Right ventricle myocardium inferior (tissue), 1 donor: ENCODE measurements around the gene TOX2. TPM values are rescaled to one million over a fixed set of nuclear protein-coding genes. Genes with fewer than 3 reads are reported as not detected.

Experiments used
- ATAC-seq: fragments of 200-7000 bp; cut with Tn5 transposase; one replicate; pipeline ENCODE4 v1.9.1; 2020; ENCODE audit warnings: mild to moderate bottlenecking, moderate library complexity
- DNase-seq: peaks from one replicate; pipeline ENCODE4 v3.0.0; 2021; ENCODE audit errors: missing footprints
- intact Hi-C: fragments of 100-400 bp; cut with DNase I; formaldehyde crosslinking; loops from one replicate; pipeline ENCODE4 v1.11.0; 2022
- total RNA-seq: library from RNA; stranded (reverse); fragmentation: NEBNext Ultra II Directional; extraction: Animal tissue kit (Norgen Biotek cat#: 25700); gene quantifications from one replicate; pipeline ENCODE4 v1.2.1, GENCODE V29; 2021
- donor health status: DM: no; HTN: yes; CAD: no; lungs with severe emphysema.

TOX2 gene
- total RNA-seq, 1 donor from 2014 or later, result 1.1 TPM

GRCh38 chr20:43913291-43914025 lies 1.2 kb upstream of the TOX2 start:
- ATAC-seq (no peak), DNase-seq (no peak)
- intact Hi-C loops, result no loop called here

- DNase-seq (peak; percentile 69), ATAC-seq (peak; percentile 21)
- intact Hi-C loops, result no loop called here
These were observed 790 bp downstream of the TOX2 start for GRCh38 chr20:43915211-43916072.

- ATAC-seq (no peak), DNase-seq (no peak)
- intact Hi-C loops, result no loop called here
These were observed 1.6 kb downstream of the TOX2 start for GRCh38 chr20:43916073-43916880.

GRCh38 chr20:43916881-43917371 lies 2.3 kb downstream of the TOX2 start:
- ATAC-seq (no peak), DNase-seq (no peak)
- intact Hi-C loops, result no loop called here

GRCh38 chr20:43917380-43917779 lies 2.7 kb downstream of the TOX2 start:
- no peak for ATAC-seq
- intact Hi-C loops, result no loop called here
- no peak for DNase-seq

GRCh38 chr20:43919686-43920403 lies 5.2 kb downstream of the TOX2 start:
- intact Hi-C loops, result no loop called here
- DNase-seq, result no peak
- no peak for ATAC-seq

- intact Hi-C loops, result no loop called here
- DNase-seq, result no peak
- ATAC-seq, result no peak
These were observed 6.1 kb downstream of the TOX2 start for GRCh38 chr20:43920797-43921196.

GRCh38 chr20:43921227-43921780 lies 6.7 kb downstream of the TOX2 start:
- DNase-seq (no peak), ATAC-seq (no peak)
- intact Hi-C loops, result no loop called here

GRCh38 chr20:43922614-43923013 lies 8.0 kb downstream of the TOX2 start:
- DNase-seq, result no peak
- no peak for ATAC-seq
- intact Hi-C loops, result no loop called here

GRCh38 chr20:43923322-43923721 lies 8.7 kb downstream of the TOX2 start:
- DNase-seq (no peak), ATAC-seq (no peak)
- intact Hi-C loops, result no loop called here

- ATAC-seq (no peak), DNase-seq (no peak)
- intact Hi-C loops, result no loop called here
These were observed 9.3 kb downstream of the TOX2 start for GRCh38 chr20:43923917-43924316.

GRCh38 chr20:43925215-43925614 lies 10.6 kb downstream of the TOX2 start:
- no peak for ATAC-seq
- no peak for DNase-seq
- intact Hi-C loops, result no loop called here

- ATAC-seq, result no peak
- DNase-seq, result no peak
- intact Hi-C loops, result no loop called here
These were observed 11.1 kb downstream of the TOX2 start for GRCh38 chr20:43925801-43926200.

- DNase-seq (no peak), ATAC-seq (no peak)
- intact Hi-C loops, result no loop called here
These were observed 11.8 kb downstream of the TOX2 start for GRCh38 chr20:43926287-43927050.

- intact Hi-C loops, result no loop called here
- ATAC-seq (no peak), DNase-seq (no peak)
These were observed 17.3 kb downstream of the TOX2 start for GRCh38 chr20:43931976-43932375.

GRCh38 chr20:43934833-43935232 lies 20.2 kb downstream of the TOX2 start:
- ATAC-seq (no peak), DNase-seq (no peak)
- intact Hi-C loops, result no loop called here

GRCh38 chr20:43936104-43936770 lies 21.6 kb downstream of the TOX2 start:
- intact Hi-C loops, result no loop called here
- no peak for ATAC-seq
- no peak for DNase-seq
